ENCODE data around the gene KIF13A.
"Not testable (repeated sequence)": the region's sequence is repeated elsewhere in the genome, so short reads cannot be mapped to it uniquely, and the experiment has no call there.

KIF13A gene

GRCh38 chr6:17869010-17869752 is 118.3 kb downstream of the KIF13A start:
- no peak for DNase-seq

- DNase-seq: peak; percentile 92
Observed at GRCh38 chr6:17867880-17868279, 119.6 kb downstream of the KIF13A start.

- DNase-seq: no peak
Observed at GRCh38 chr6:17866876-17867444, 120.5 kb downstream of the KIF13A start.

- peak; percentile 42 for DNase-seq
Observed at GRCh38 chr6:17865798-17866725, 121.4 kb downstream of the KIF13A start.

GRCh38 chr6:17865243-17865642 is 122.2 kb downstream of the KIF13A start:
- DNase-seq: peak; percentile 38

GRCh38 chr6:17863901-17864754 is 123.3 kb downstream of the KIF13A start:
- DNase-seq: no peak

- no peak for DNase-seq
Observed at GRCh38 chr6:17861361-17861760, 126.1 kb downstream of the KIF13A start.

- no peak for DNase-seq
Observed at GRCh38 chr6:17859846-17860245, 127.6 kb downstream of the KIF13A start.

GRCh38 chr6:17858584-17858983 is 128.9 kb downstream of the KIF13A start:
- DNase-seq: no peak

GRCh38 chr6:17857188-17857587 is 130.2 kb downstream of the KIF13A start:
- not testable (repeated sequence) for DNase-seq

- DNase-seq: no peak
Observed at GRCh38 chr6:17856306-17856705, 131.1 kb downstream of the KIF13A start.

GRCh38 chr6:17855381-17855780 is 132.1 kb downstream of the KIF13A start:
- no peak for DNase-seq

GRCh38 chr6:17853533-17853932 is 133.9 kb downstream of the KIF13A start:
- DNase-seq: no peak

- no peak for DNase-seq
Observed at GRCh38 chr6:17851720-17852161, 135.7 kb downstream of the KIF13A start.

- no peak for DNase-seq
Observed at GRCh38 chr6:17851001-17851719, 136.3 kb downstream of the KIF13A start.

- no peak for DNase-seq
Observed at GRCh38 chr6:17850281-17850680, 137.2 kb downstream of the KIF13A start.

- no peak for DNase-seq
Observed at GRCh38 chr6:17847203-17847760, 140.2 kb downstream of the KIF13A start.

GRCh38 chr6:17846762-17847161 is 140.7 kb downstream of the KIF13A start:
- DNase-seq: no peak

GRCh38 chr6:17845598-17845997 is 141.8 kb downstream of the KIF13A start:
- no peak for DNase-seq

- not testable (repeated sequence) for DNase-seq
Observed at GRCh38 chr6:17844967-17845366, 142.5 kb downstream of the KIF13A start.
